ENCODE data around the gene HCN3.
"Not testable (repeated sequence)": the region's sequence is repeated elsewhere in the genome, so short reads cannot be mapped to it uniquely, and the experiment has no call there.

The HCN3 gene

DNA sequence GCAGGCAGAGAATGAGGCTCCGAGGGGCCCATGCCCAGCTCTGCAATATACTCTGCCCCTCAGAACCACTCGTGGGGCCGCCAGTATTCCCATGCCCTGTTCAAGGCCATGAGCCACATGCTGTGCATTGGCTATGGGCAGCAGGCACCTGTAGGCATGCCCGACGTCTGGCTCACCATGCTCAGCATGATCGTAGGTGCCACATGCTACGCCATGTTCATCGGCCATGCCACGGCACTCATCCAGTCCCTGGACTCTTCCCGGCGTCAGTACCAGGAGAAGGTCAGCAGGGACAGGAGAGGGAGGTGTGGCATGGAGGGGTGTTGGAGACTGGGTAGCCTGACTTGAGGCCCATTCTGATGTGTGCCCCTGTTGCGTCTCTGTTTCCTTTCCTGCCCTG is 7.2 kb downstream of the HCN3 start:
- no peak for DNase-seq (ENCODE audit: low read depth, low spot score)

DNA sequence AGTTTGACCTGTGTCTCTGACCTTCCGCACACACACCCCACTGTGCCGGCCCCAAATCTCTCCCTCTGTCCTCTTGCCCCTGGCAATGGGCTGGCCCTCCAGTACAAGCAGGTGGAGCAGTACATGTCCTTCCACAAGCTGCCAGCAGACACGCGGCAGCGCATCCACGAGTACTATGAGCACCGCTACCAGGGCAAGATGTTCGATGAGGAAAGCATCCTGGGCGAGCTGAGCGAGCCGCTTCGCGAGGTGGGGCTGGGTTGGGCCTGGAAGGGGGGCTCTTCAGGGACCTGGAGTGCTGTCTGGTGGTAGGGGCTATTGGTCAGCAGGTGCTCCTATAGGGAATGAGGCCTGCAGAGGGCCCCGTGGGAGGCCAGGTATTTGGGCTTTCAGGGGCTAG is 7.8 kb downstream of the HCN3 start:
- no peak for DNase-seq (ENCODE audit: low read depth, low spot score)

DNA sequence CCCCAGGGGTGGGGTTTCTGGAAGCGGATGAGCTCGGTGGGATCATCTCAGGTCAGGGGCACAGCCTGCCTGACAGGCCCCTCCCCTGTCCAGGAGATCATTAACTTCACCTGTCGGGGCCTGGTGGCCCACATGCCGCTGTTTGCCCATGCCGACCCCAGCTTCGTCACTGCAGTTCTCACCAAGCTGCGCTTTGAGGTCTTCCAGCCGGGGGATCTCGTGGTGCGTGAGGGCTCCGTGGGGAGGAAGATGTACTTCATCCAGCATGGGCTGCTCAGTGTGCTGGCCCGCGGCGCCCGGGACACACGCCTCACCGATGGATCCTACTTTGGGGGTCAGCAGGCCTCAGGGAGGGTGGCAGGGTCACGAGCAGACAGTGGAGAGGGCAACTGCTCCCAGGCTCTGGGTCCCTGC is 8.4 kb downstream of the HCN3 start:
- DNase-seq (ENCODE audit: low read depth, low spot score), result no peak

DNA sequence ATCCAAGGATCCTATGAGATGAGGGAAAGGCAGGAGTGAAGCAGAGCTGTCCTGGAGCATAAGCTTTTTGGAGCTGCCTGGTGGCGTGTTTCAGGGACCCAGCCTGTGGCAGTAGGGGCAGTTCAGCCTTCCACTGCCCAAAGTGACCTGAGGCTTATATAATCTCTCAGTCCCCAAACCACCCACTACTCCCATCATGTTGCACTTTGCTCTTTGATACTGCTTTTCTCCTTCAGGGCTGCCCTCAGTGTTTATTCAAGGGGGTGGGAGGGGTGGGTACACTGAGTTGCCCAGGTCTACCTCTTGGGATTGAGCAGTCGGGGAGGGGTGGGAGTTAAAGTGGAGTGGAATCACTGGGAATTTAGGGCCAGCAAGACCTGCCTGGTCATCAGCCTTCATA is 9.3 kb downstream of the HCN3 start:
- DNase-seq (ENCODE audit: low read depth, low spot score), result no peak

DNA sequence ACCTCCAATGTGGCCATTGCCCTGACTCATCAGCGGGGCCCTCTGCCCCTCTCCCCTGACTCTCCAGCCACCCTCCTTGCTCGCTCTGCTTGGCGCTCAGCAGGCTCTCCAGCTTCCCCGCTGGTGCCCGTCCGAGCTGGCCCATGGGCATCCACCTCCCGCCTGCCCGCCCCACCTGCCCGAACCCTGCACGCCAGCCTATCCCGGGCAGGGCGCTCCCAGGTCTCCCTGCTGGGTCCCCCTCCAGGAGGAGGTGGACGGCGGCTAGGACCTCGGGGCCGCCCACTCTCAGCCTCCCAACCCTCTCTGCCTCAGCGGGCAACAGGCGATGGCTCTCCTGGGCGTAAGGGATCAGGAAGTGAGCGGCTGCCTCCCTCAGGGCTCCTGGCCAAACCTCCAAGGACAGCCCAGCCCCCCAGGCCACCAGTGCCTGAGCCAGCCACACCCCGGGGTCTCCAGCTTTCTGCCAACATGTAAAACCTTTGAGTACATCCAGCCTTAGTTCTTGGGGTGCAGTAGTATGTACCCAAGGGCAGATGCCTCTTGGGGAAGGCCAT is 10.8 kb downstream of the HCN3 start:
- no peak for DNase-seq (ENCODE audit: low read depth, low spot score)

DNA sequence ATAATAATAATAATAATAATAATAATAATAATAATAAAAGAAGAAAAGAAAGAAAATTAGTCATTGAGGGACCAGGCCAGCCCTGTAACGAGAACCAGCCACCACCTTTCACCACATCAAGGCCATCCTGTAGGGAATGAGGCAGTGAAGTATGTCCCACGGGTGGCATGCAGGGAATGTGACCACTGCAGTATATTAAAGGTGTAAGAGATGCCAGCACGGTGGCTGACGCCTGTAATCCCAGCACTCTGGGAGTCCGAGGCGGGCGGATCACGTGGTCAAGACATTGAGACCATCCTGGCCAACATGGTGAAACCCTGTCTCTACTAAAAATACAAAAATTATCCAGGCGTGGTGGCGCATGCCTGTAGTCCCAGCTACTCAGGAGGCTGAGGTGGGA is 13.7 kb downstream of the HCN3 start:
- DNase-seq (ENCODE audit: low read depth, low spot score), result not testable (repeated sequence)

DNA sequence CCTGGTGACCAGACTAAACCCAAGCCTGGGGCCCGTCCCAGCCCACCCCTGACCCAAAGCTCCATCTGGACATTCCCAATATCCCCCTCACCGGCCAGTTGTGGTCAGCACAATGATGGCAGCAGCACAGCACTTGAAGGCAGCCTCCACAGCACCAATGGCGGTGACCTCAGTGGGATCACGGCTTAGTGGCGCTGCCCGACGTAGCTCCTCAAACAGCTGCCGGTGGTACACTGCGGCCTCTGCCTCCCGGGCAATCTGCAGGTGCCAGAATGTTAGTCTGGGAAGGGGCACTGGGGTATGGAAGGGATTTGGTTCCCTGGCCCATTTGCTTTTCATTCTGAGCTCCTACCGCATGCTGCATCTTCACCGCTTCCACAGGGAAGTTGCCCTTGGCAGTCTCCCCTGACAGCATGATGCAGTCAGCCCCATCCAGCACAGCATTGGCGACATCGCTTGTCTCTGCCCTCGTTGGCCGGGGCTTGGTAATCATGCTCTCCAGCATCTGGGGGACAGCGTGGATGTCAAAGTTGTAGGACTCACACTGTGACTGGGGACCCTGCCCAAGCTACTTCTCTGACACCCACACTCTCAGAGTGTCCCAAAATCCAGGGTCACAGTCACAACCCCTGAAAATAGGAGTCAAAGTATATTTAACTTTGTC is 16.0 kb downstream of the HCN3 start:
- DNase-seq (ENCODE audit: low read depth, low spot score), result no peak

DNA sequence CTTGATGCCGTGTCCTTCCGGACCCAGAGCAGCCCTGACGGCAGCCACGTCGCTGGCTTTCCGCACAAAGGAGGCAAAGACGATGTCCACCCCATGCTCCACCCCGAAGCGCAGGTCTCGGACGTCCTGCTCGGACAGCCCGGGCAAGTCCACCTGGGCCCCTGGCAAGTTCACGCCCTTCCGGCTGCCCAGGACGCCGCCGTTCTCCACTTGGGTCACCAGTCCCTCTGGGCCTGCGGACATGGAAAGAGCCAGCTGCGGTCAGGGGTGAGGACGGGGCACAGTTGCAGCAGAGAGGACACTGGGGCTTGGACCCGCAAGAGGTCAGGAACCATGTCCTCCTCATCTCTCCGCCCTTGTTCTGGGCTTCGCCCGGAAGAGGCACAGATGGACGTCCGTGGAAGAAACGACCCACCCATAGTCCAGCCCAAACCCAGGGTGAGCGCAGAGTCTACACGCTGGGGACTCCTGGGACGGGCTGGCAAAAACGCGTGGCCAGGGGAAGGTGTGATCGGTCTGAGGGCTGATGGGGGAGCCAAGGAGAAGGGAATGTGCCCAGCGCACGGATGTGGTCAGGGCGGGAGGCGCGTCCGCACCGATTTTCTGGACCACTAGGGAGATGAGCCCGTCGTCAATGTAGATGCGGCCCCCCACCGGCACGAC is 17.4 kb downstream of the HCN3 start:
- no peak for DNase-seq (ENCODE audit: low read depth, low spot score)

DNA sequence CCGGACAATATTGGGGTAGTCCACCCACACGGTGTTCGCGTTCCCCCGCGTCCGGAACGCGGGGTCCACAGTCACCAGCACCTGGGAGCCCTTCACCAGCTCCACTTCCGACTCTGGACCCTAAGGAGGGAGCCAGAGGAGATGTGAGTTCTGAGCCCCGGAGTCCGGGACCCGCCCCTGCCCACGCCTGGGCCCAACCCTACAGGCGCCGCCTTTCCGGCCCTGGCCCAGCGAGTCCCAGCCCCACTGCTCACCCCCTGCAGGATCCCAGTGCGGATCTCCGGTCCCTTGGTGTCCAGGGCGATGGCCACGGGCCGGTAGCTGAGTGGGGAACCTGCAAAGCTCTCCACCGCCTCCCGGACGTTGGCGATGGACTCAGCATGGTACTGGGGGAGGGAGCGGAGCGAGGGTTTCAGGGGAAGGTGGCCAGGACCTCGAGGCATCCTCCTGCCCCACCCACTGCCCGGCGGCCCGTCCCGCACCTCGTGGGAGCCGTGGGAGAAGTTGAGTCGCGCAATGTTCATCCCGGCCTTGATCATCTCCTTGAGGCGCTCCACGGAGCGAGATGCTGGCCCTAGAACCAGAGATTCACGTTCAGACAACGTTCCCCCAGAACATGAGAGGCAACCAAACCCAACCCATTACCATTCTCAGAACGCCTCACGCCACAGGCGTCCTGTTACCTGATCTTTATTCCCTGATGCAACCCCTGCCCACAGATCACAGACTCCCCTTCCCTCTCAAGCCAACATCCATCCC is 18.1 kb downstream of the HCN3 start:
- DNase-seq (ENCODE audit: low read depth, low spot score), result no peak

DNA sequence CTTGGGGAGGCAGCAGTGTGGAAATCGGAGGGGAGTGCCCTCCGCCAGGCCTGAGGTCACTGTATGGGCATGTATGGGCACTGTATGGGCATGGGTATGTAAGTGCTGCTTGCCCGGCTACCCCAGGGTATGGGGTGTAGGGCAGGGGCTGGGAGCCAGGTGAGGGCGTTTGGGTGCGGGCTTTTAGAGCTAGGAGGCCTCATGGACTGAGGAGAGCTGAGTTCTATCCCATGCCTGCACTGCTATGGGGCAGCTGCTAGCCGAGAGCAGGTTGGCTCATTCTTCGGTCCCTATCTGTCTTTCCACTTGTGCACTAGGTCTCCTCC is 18.6 kb downstream of the HCN3 start:
- DNase-seq (ENCODE audit: low read depth, low spot score), result no peak

DNA sequence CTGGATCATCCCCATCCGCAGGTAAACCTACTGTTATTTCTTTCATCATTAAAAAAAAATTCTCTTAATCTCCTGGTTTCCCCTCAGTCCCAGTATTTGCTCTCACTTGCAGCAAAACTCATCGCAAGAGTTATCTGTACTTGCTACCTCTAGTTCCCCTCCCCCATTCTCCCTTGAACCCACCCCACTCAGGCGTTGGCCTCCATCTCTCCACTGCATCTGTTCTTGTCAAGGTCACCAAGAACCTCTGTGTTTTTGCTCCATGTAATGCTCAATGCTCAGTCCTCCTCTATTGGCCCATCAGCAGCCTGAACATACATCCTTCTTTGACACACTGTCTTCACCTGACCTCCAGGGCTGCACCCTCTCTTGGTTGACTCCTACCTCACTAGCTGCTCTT is 19.4 kb downstream of the HCN3 start:
- DNase-seq (ENCODE audit: low read depth, low spot score), result no peak

DNA sequence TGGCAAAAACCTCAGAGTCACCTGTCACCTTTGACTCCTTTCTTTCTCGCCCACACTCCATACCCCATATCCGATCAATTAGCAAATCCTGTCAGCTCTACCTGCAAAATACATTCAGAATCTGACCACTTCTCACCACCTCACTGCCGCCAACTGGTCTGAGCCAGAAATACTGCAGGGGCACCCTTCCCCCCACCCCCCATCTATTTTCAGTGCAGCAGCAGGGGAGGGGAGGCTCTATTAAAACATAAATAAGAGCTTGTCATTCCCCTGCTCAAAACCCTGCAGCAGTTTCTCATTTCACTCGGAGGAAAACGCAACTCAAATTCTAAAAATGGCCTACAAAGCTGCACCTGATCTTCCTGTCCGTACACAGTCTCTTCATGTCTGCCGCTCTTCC is 20.1 kb downstream of the HCN3 start:
- no peak for DNase-seq (ENCODE audit: low read depth, low spot score)

DNA sequence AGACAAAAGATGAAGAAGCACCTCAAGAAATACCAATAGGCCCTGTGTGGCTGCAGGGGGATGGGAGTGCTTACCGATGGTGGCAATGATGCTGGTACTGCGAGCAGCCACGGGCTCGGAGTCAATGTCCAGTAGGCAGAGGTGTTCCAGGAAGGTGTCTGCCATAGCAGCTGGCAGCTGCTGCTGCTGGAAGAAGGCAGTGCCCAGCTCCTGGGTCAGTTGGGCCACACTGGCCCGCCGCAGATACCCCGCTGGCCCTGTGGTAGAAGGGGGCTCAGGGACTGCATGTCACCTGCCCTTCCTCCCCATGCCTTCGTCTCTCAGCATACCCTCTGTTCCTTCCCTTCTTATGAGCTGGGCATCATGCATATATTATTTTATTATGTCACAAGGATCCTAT is 22.8 kb downstream of the HCN3 start:
- no peak for DNase-seq (ENCODE audit: low read depth, low spot score)

DNA sequence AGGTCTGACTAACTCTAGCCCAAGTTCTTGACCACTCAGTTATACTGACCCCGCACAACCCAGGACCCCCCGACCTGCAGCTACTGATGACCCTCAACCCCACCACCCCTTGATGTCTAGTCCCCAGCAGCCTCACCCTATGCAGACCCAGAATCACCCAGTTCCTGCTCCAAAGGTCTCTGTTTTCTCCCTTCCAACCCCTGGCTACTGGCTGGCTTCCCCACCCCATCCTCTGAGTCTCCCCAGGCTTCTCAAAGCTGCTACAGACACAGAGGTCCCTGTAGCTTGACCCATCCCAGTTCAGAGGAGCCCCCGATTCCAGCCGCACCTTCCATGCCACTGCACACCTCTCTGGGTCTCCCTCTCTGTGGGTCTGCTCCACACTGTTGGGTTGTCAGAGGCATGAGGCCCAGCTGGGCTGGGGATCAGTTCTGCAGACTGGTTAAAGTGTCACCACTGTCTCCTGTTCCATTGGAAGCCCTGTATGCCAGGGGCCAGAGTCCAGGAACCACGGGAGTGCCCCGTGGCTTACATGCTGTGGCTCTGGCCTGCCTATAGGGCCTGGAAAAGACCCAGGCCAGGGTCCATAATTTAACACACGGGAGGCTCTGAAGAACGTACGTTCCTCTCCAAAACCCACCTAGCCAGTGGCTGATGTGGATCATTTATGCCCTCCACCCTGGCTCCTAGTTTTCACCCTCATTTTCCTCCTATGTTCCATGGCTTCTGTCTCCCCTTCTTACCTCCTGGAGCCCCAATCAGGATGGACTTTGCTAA is 23.5 kb downstream of the HCN3 start:
- DNase-seq (ENCODE audit: low read depth, low spot score), result no peak

DNA sequence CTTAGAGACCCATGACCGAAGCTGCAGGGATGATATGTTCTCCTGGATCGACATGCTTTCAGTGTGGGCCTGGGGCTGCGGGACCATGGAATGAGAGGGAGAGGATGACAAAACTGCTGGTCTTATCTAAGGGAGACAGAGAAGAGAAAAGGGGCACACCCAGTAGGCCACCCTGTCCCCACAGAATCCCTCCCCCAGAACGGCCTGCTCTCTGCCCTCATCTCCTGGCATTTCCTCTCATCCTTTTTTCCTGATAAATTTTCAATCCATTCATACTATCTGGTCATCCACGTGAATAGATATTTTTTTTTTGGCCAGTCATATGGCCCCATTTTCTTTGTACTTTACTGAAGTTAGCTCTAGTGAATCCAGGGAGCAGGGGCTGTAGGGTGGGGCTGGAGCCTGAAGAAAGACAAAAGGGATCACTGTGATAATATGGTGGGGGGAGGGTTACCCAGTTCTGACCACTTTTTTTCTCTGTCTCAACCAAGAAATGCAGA is 24.1 kb downstream of the HCN3 start, which contains the start of gene PKLR:
Gene PKLR (minus strand): TSS at position 97 of the 500 bp plus-strand sequence. CDS start 43 bp downstream, at position 54.
- DNase-seq (ENCODE audit: low read depth, low spot score), result no peak

DNA sequence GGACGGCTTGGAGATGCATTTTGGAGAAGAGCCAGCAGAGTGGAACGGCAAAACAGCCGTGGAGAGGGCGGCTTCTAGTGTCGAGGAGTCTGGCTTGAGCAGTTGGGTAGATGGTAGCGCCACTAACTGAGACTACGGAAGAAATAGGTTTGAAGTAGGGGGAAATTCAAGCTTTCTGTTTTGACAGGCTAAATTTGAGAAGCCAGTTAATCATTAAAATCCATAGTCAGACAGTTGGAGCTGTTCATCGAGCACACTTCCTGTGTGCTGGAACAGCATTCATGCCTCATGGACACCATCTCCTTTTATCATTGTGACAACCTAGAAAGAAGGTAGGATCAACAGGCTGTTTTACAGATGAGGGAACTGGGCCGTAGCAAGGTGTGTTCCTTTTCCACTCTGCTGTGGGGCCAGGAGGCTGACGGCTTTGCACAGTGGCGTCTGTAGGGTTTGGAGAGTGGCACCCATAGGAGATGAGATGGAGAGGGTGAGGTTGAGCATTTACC is 27.3 kb downstream of the HCN3 start:
- DNase-seq (ENCODE audit: low read depth, low spot score), result no peak

DNA sequence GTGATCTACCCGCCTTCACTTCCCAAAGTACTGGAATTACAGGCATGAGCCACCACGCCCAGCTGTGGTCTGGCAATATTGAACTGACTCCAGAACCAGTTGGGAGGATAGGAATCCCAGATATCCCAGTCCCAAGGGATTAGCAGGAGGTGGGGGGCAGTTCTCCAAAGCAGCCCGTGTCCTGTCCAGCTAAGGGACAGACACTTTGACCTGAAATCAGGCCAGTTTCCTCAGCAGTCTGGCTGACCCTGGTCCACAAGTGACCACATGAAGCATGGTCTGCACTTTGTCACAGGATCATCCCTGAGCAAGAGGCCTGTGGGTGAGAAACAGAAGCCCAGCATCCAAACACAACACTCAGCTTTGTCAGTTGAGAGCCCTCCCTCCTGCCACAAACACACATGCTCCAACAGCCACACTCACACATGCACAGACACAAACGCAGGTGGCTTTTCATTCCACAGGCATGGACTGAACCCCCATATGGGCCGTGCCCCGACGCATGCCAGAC is 28.7 kb downstream of the HCN3 start:
- no peak for DNase-seq (ENCODE audit: low read depth, low spot score)

DNA sequence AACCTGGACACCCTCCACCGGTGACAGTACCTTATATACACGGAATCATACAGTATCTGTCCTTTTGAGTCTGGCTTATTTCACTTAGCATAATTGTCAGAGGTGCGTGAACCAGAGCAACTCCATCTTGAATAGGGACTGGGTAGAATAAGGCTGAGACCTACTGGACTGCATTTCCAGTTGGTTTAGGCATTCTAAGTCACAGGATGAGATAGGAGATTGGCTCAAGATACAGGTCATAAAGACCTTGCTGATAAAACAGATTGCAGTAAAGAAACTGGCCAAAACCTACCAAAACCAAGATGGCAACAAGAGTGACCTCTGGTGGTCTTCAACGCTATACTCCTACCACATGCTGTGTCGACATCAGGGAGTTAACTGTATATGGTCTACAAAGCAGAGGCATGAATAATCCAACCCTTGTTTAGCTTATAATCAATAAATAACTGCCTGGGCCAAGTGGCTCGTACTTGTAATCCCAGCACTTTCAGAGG is 30.0 kb downstream of the HCN3 start:
- DNase-seq (ENCODE audit: low read depth, low spot score), result no peak

DNA sequence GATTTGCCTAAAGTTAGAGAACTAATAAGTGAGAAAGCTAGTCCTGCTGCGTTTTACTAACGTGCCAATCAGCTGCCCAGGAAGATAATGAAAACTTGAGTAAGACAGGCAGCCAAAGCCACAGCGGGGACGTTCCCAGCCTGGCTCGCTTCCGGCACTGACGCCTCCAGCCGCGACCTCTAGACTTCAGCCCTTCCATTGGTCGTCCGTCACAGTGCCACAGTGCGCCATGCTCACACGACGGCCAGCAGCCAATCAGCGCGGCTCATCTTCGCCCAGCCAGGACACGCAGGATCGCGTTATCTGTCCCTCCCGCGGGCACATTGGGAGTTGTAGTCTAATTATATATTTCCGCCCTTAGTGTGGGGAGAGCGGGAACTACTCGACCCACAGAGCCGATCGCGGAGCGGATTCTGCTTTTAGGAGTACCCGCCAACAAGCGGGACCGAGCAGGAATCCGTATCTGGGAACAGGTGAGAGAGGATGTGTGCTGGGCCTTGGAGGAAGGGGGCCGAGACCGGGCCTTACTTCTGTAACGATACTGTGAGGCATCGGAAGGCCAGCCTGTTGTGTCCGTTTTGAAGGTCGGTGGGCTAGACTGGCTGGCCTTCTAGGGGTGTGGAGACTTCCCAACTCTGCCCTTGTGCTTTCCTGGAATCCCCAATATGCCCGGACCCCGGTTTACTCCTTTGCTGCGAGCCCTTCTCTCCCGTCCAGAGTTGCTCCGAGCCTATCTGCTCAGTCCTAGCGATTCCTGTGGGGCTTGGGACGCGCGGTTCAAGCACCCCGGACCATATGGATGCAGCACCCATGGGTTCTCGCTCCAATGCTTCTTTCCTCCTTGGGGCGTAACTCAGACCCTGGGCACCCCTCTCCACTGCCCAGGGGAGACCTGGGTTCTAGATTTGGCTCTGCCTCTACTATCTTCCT is 31.5 kb downstream of the HCN3 start, which contains the start of gene FDPS:
Gene FDPS (plus strand): TSS at position 374 of the 930 bp plus-strand sequence. CDS start 924 bp downstream, outside the sequence.
- DNase-seq (ENCODE audit: low read depth, low spot score), result peak; percentile 95
